Stromal cell of bone marrow (primary cell): ENCODE data around the gene ZNF157.
"Not testable (repeated sequence)": the region's sequence is repeated elsewhere in the genome, so short reads cannot be mapped to it uniquely, and the experiment has no call there.

ENCODE experiments used
- DNase-seq: peaks from one replicate; pipeline ENCODE4 v3.0.0-alpha.2; 2012; ENCODE audit warnings: low read depth

Gene ZNF157

GRCh38 chrX:47370278-47370677 lies at the start of gene ZNF157:
TSS of gene ZNF157 (plus strand) at chrX:47370578. CDS start at chrX:47370669, 91 bp downstream.
- DNase-seq, result no peak

GRCh38 chrX:47321386-47321785 lies 49.0 kb upstream of the ZNF157 start:
- no peak for DNase-seq

GRCh38 chrX:47321823-47322371 lies 48.5 kb upstream of the ZNF157 start:
- DNase-seq, result no peak

GRCh38 chrX:47327902-47328301 lies 42.5 kb upstream of the ZNF157 start:
- DNase-seq, result no peak

GRCh38 chrX:47332729-47333128 lies 37.6 kb upstream of the ZNF157 start:
- DNase-seq, result not testable (repeated sequence)

GRCh38 chrX:47351706-47352105 lies 18.7 kb upstream of the ZNF157 start:
- DNase-seq, result no peak

GRCh38 chrX:47358387-47359065 lies 11.9 kb upstream of the ZNF157 start:
- no peak for DNase-seq

- DNase-seq, result no peak
Observed at GRCh38 chrX:47360423-47361179, 9.8 kb upstream of the ZNF157 start.

- DNase-seq, result peak; percentile 87
Observed at GRCh38 chrX:47361538-47362511, 8.6 kb upstream of the ZNF157 start.

GRCh38 chrX:47366041-47366722 lies 4.2 kb upstream of the ZNF157 start:
- peak; percentile 47 for DNase-seq

- no peak for DNase-seq
Observed at GRCh38 chrX:47373198-47373597, 2.8 kb downstream of the ZNF157 start.

- no peak for DNase-seq
Observed at GRCh38 chrX:47380268-47380667, 9.9 kb downstream of the ZNF157 start.

GRCh38 chrX:47380837-47381236 lies 10.5 kb downstream of the ZNF157 start:
- not testable (repeated sequence) for DNase-seq

GRCh38 chrX:47384502-47384901 lies 14.1 kb downstream of the ZNF157 start:
- DNase-seq, result no peak

GRCh38 chrX:47390780-47391179 lies 20.4 kb downstream of the ZNF157 start:
- DNase-seq, result no peak

- DNase-seq, result no peak
Observed at GRCh38 chrX:47413179-47413594, 42.8 kb downstream of the ZNF157 start.

GRCh38 chrX:47420265-47420664 lies 49.9 kb downstream of the ZNF157 start:
- DNase-seq, result no peak

- no peak for DNase-seq
Observed at GRCh38 chrX:47420962-47421361, 50.6 kb downstream of the ZNF157 start.

- no peak for DNase-seq
Observed at GRCh38 chrX:47422444-47422843, 52.1 kb downstream of the ZNF157 start.

GRCh38 chrX:47430925-47431324 lies 60.5 kb downstream of the ZNF157 start:
- no peak for DNase-seq

- DNase-seq, result no peak
Observed at GRCh38 chrX:47446431-47446830, 76.1 kb downstream of the ZNF157 start.
